ENCODE data around the gene MIOS. TPM values are rescaled to one million over a fixed set of nuclear protein-coding genes. Genes with fewer than 3 reads are reported as not detected.

MIOS gene
- total and polyA plus RNA-seq, 9 of the 15 experiments (the other 6 are each of a cell fraction or from before 2014, with no cell fraction given): 7.8 to 47.8 (median 30.6) TPM

DNA sequence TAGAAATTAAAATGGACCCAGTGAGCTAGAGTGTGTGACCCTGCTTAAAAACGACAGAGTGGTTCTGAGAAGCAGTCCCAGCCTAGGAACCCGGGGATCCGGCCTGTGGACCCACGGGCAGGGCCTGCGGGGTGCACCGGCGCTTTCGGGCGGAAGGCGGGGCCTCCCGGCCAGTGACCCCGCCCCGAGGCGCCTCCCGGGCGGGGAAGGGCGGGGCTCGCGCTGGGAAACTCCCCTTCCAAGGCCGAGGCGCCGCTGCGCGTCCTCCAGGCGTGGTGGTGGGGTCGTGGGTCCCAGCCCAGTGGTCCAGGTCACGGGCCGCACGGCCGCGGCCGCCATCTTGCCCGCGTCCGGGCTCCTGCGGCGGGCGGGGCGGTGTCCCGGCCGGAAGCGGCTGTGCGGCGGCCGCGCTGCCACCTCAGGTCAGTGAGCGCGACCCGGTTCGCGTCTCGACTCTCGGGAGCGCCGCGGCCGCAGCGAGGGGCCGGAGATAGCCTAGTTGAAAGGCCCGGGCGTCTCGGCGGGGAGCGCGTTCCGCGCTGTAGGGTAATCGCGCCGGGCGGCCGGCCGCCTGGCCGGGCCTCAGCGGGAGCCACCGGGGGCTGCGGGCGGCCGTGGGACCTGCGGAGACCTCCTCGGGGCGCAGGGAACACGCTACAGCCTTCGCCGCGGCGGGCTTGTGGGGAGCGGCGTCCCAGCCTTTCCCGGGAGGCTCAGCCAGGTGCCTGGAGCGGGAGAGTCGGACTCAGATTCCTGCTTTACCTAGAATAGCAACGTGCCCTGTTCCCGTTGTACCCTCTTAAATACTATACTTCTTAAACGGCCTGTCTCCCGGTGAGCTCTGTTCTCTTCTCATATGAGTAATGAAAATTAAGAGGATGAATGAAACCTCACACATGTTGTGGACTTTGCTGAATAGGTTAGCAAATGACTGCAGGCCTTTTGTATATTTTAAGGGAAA, at the start of gene MIOS (continued):
- TF ChIP-seq, protein P1, sequence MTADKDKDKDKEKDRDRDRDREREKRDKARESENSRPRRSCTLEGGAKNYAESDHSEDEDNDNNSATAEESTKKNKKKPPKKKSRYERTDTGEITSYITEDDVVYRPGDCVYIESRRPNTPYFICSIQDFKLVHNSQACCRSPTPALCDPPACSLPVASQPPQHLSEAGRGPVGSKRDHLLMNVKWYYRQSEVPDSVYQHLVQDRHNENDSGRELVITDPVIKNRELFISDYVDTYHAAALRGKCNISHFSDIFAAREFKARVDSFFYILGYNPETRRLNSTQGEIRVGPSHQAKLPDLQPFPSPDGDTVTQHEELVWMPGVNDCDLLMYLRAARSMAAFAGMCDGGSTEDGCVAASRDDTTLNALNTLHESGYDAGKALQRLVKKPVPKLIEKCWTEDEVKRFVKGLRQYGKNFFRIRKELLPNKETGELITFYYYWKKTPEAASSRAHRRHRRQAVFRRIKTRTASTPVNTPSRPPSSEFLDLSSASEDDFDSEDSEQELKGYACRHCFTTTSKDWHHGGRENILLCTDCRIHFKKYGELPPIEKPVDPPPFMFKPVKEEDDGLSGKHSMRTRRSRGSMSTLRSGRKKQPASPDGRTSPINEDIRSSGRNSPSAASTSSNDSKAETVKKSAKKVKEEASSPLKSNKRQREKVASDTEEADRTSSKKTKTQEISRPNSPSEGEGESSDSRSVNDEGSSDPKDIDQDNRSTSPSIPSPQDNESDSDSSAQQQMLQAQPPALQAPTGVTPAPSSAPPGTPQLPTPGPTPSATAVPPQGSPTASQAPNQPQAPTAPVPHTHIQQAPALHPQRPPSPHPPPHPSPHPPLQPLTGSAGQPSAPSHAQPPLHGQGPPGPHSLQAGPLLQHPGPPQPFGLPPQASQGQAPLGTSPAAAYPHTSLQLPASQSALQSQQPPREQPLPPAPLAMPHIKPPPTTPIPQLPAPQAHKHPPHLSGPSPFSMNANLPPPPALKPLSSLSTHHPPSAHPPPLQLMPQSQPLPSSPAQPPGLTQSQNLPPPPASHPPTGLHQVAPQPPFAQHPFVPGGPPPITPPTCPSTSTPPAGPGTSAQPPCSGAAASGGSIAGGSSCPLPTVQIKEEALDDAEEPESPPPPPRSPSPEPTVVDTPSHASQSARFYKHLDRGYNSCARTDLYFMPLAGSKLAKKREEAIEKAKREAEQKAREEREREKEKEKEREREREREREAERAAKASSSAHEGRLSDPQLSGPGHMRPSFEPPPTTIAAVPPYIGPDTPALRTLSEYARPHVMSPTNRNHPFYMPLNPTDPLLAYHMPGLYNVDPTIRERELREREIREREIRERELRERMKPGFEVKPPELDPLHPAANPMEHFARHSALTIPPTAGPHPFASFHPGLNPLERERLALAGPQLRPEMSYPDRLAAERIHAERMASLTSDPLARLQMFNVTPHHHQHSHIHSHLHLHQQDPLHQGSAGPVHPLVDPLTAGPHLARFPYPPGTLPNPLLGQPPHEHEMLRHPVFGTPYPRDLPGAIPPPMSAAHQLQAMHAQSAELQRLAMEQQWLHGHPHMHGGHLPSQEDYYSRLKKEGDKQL (CRISPR knock-in tag; IDR thresholded peaks at IDR 0.05; ENCODE audit: borderline replicate concordance): no peak
- TF ChIP-seq SMARCB1 (IDR thresholded peaks at IDR 0.05; ENCODE audit: insufficient read length, low read depth) (no peak), ZNF197 (CRISPR knock-in tag; IDR thresholded peaks at IDR 0.05; ENCODE audit: low read depth) (no peak), TCF7 (IDR thresholded peaks at IDR 0.05; ENCODE audit: borderline replicate concordance) (no peak), SAFB (IDR thresholded peaks at IDR 0.05; ENCODE audit: borderline replicate concordance, low read depth, low read length) (peak; percentile 77), ZNF766 (CRISPR knock-in tag; conservative IDR thresholded peaks at IDR 0.05) (no peak), PTRF (tag; IDR thresholded peaks at IDR 0.05) (no peak), ZNF165 (CRISPR knock-in tag; IDR thresholded peaks at IDR 0.05; ENCODE audit: borderline replicate concordance) (no peak)
- TF ChIP-seq, protein P2, sequence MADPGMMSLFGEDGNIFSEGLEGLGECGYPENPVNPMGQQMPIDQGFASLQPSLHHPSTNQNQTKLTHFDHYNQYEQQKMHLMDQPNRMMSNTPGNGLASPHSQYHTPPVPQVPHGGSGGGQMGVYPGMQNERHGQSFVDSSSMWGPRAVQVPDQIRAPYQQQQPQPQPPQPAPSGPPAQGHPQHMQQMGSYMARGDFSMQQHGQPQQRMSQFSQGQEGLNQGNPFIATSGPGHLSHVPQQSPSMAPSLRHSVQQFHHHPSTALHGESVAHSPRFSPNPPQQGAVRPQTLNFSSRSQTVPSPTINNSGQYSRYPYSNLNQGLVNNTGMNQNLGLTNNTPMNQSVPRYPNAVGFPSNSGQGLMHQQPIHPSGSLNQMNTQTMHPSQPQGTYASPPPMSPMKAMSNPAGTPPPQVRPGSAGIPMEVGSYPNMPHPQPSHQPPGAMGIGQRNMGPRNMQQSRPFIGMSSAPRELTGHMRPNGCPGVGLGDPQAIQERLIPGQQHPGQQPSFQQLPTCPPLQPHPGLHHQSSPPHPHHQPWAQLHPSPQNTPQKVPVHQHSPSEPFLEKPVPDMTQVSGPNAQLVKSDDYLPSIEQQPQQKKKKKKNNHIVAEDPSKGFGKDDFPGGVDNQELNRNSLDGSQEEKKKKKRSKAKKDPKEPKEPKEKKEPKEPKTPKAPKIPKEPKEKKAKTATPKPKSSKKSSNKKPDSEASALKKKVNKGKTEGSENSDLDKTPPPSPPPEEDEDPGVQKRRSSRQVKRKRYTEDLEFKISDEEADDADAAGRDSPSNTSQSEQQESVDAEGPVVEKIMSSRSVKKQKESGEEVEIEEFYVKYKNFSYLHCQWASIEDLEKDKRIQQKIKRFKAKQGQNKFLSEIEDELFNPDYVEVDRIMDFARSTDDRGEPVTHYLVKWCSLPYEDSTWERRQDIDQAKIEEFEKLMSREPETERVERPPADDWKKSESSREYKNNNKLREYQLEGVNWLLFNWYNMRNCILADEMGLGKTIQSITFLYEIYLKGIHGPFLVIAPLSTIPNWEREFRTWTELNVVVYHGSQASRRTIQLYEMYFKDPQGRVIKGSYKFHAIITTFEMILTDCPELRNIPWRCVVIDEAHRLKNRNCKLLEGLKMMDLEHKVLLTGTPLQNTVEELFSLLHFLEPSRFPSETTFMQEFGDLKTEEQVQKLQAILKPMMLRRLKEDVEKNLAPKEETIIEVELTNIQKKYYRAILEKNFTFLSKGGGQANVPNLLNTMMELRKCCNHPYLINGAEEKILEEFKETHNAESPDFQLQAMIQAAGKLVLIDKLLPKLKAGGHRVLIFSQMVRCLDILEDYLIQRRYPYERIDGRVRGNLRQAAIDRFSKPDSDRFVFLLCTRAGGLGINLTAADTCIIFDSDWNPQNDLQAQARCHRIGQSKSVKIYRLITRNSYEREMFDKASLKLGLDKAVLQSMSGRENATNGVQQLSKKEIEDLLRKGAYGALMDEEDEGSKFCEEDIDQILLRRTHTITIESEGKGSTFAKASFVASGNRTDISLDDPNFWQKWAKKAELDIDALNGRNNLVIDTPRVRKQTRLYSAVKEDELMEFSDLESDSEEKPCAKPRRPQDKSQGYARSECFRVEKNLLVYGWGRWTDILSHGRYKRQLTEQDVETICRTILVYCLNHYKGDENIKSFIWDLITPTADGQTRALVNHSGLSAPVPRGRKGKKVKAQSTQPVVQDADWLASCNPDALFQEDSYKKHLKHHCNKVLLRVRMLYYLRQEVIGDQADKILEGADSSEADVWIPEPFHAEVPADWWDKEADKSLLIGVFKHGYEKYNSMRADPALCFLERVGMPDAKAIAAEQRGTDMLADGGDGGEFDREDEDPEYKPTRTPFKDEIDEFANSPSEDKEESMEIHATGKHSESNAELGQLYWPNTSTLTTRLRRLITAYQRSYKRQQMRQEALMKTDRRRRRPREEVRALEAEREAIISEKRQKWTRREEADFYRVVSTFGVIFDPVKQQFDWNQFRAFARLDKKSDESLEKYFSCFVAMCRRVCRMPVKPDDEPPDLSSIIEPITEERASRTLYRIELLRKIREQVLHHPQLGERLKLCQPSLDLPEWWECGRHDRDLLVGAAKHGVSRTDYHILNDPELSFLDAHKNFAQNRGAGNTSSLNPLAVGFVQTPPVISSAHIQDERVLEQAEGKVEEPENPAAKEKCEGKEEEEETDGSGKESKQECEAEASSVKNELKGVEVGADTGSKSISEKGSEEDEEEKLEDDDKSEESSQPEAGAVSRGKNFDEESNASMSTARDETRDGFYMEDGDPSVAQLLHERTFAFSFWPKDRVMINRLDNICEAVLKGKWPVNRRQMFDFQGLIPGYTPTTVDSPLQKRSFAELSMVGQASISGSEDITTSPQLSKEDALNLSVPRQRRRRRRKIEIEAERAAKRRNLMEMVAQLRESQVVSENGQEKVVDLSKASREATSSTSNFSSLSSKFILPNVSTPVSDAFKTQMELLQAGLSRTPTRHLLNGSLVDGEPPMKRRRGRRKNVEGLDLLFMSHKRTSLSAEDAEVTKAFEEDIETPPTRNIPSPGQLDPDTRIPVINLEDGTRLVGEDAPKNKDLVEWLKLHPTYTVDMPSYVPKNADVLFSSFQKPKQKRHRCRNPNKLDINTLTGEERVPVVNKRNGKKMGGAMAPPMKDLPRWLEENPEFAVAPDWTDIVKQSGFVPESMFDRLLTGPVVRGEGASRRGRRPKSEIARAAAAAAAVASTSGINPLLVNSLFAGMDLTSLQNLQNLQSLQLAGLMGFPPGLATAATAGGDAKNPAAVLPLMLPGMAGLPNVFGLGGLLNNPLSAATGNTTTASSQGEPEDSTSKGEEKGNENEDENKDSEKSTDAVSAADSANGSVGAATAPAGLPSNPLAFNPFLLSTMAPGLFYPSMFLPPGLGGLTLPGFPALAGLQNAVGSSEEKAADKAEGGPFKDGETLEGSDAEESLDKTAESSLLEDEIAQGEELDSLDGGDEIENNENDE (IDR thresholded peaks at IDR 0.05; ENCODE audit: low read depth, low read length): no peak

All from K562 (cell line).